ENCODE measurements around the gene ZMYM3.

Gene ZMYM3

GRCh38 chrX:71252221-71252620 lies 1.7 kb downstream of the ZMYM3 start:
- DNase-seq, result no peak

- no peak for DNase-seq
These were observed 2.4 kb downstream of the ZMYM3 start for GRCh38 chrX:71251466-71251973.

- no peak for DNase-seq
These were observed 3.1 kb downstream of the ZMYM3 start for GRCh38 chrX:71250841-71251240.

- no peak for DNase-seq
These were observed 8.8 kb downstream of the ZMYM3 start for GRCh38 chrX:71245159-71245558.

GRCh38 chrX:71244359-71245128 lies 9.4 kb downstream of the ZMYM3 start:
- DNase-seq, result no peak

GRCh38 chrX:71241301-71241700 lies 12.6 kb downstream of the ZMYM3 start:
- no peak for DNase-seq

GRCh38 chrX:71239781-71240180 lies 14.2 kb downstream of the ZMYM3 start:
- DNase-seq, result no peak

- no peak for DNase-seq
These were observed 17.1 kb downstream of the ZMYM3 start for GRCh38 chrX:71236836-71237235.

GRCh38 chrX:71235482-71235881 lies 18.5 kb downstream of the ZMYM3 start:
- DNase-seq, result no peak

GRCh38 chrX:71228063-71228642 lies 25.8 kb downstream of the ZMYM3 start:
- DNase-seq, result no peak

- no peak for DNase-seq
These were observed 26.4 kb downstream of the ZMYM3 start for GRCh38 chrX:71227370-71228062.

GRCh38 chrX:71225676-71226075 lies 28.3 kb downstream of the ZMYM3 start:
- DNase-seq, result no peak

GRCh38 chrX:71225009-71225408 lies 28.9 kb downstream of the ZMYM3 start:
- no peak for DNase-seq

- no peak for DNase-seq
These were observed 29.7 kb downstream of the ZMYM3 start for GRCh38 chrX:71224098-71224708.

- DNase-seq, result no peak
These were observed 31.0 kb downstream of the ZMYM3 start, which contains the start of gene GJB1 for GRCh38 chrX:71222929-71223328. Gene GJB1 (plus strand): TSS chrX:71223224. CDS start chrX:71223708, 484 bp downstream.

GRCh38 chrX:71221145-71221544 lies 32.8 kb downstream of the ZMYM3 start:
- no peak for DNase-seq

GRCh38 chrX:71217298-71217697 lies 36.6 kb downstream of the ZMYM3 start:
- DNase-seq, result no peak

GRCh38 chrX:71216485-71216884 lies 37.5 kb downstream of the ZMYM3 start:
- DNase-seq, result peak; percentile 85

- DNase-seq, result peak; percentile 9
These were observed 38.5 kb downstream of the ZMYM3 start for GRCh38 chrX:71215338-71215912.

GRCh38 chrX:71214604-71215337 lies 39.2 kb downstream of the ZMYM3 start:
- peak; percentile 8 for DNase-seq

- no peak for DNase-seq
These were observed 39.8 kb downstream of the ZMYM3 start for GRCh38 chrX:71214152-71214551.

GRCh38 chrX:71212536-71212935 lies 41.4 kb downstream of the ZMYM3 start:
- DNase-seq, result peak; percentile 8
